ENCODE data around the gene SAP25.

GRCh38 chr7:100621554-100621953 lies 47.9 kb upstream of the SAP25 start:
- TF ChIP-seq, protein P1, sequence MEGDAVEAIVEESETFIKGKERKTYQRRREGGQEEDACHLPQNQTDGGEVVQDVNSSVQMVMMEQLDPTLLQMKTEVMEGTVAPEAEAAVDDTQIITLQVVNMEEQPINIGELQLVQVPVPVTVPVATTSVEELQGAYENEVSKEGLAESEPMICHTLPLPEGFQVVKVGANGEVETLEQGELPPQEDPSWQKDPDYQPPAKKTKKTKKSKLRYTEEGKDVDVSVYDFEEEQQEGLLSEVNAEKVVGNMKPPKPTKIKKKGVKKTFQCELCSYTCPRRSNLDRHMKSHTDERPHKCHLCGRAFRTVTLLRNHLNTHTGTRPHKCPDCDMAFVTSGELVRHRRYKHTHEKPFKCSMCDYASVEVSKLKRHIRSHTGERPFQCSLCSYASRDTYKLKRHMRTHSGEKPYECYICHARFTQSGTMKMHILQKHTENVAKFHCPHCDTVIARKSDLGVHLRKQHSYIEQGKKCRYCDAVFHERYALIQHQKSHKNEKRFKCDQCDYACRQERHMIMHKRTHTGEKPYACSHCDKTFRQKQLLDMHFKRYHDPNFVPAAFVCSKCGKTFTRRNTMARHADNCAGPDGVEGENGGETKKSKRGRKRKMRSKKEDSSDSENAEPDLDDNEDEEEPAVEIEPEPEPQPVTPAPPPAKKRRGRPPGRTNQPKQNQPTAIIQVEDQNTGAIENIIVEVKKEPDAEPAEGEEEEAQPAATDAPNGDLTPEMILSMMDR (IDR thresholded peaks at IDR 0.05) = no peak
- no peak for TF ChIP-seq TCF7L2 (IDR thresholded peaks at IDR 0.05; ENCODE audit: low read depth, low read length)
- TF ChIP-seq POLR2AphosphoS5 (IDR thresholded peaks at IDR 0.05; ENCODE audit: low read depth, low read length) = no peak

Measured in Panc1 (cell line).